ENCODE data around the gene TBC1D3K. TPM values are rescaled to one million over a fixed set of nuclear protein-coding genes. Genes with fewer than 3 reads are reported as not detected.
"Not testable (repeated sequence)": the region's sequence is repeated elsewhere in the genome, so short reads cannot be mapped to it uniquely, and the experiment has no call there.

TBC1D3K gene
- polyA plus RNA-seq (ENCODE audit: low read depth in 6 of 6) = not detected

GRCh38 chr17:37924115-37924514 is at the start of gene TBC1D3K:
Gene TBC1D3K (plus strand): TSS chr17:37924415. CDS start chr17:37926000, 1,585 bp downstream.
- ATAC-seq (ENCODE audit: low read depth in 2 of 2); H3K27ac Mint-ChIP-seq; H3K4me3 Mint-ChIP-seq; H3K36me3 Mint-ChIP-seq; DNase-seq; H3K27me3 Mint-ChIP-seq; H3K9me3 Mint-ChIP-seq; H3K4me1 Mint-ChIP-seq: not testable (repeated sequence)

DNA sequence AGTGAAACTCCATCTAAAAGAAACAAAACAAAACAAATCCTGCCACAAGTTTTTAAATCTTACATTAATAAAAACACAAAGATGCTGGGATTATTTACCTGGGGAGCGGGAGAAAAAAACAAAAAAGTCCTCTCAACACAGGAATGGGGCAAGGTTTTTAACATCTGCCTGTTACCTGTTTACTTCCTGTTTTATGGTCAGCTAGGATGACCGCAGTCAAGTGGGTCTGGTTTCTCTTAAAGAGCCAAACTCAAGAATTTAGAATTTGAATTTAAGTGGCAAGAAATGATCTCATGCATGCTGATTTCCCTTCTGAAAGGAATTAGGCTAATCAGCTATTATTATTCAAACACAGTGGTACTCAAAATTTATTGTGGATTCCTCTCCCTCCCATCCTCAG is 39.7 kb upstream of the TBC1D3K start:
- H3K4me3 Mint-ChIP-seq = no peak overlapping the region
- peaks cover 4 to 13% (median 9%) of the 10 kb centered on the region in 3 donors for H3K27me3 Mint-ChIP-seq
- no peak for ATAC-seq (ENCODE audit: low read depth in 2 of 2)
- H3K4me1 Mint-ChIP-seq = peaks cover 0 to 2% (median 0%) of the 10 kb centered on the region in 3 donors
- DNase-seq = no peak
- peaks cover 5 to 11% (median 9%) of the 10 kb centered on the region in 7 donors for H3K9me3 Mint-ChIP-seq
- H3K27ac Mint-ChIP-seq = no peak overlapping the region
- peaks cover 2 to 3% of the 10 kb centered on the region in 2 donors for H3K36me3 Mint-ChIP-seq

- H3K27me3 Mint-ChIP-seq = peaks cover 7 to 19% (median 15%) of the 10 kb centered on the region in 3 donors
- peaks cover 6 to 8% of the 10 kb centered on the region in 2 donors for H3K36me3 Mint-ChIP-seq
- no peak overlapping the region for H3K27ac Mint-ChIP-seq
- no peak overlapping the region for H3K4me3 Mint-ChIP-seq
- peaks cover 5 to 12% (median 9%) of the 10 kb centered on the region in 7 donors for H3K9me3 Mint-ChIP-seq
- DNase-seq = no peak
- ATAC-seq (ENCODE audit: low read depth in 2 of 2) = no peak
- H3K4me1 Mint-ChIP-seq = peaks cover 0 to 3% (median 2%) of the 10 kb centered on the region in 3 donors
These were observed 39.1 kb upstream of the TBC1D3K start for GRCh38 chr17:37885136-37885535.

DNA sequence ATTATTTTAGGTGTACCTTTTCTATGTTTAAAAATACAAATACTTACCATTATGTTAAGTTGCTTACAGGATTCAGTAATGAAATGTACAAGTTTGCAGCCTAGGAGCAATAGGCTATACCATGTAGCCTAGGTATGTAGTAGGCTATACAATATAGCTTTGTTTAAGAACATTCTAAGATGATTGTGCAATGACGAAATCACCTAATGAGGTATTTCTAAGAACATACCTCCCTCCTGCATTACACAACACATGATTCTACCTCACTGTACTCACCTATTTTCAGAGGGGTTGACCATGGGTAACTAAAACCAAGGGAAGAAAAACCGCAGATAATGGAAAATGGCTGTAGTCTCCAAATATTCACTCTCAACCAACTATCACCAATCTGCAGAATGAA is 35.3 kb upstream of the TBC1D3K start:
- no peak overlapping the region for H3K4me3 Mint-ChIP-seq
- DNase-seq (no peak), ATAC-seq (ENCODE audit: low read depth in 2 of 2) (no peak)
- peaks cover 5 to 12% (median 9%) of the 10 kb centered on the region in 7 donors for H3K9me3 Mint-ChIP-seq
- H3K27ac Mint-ChIP-seq = no peak overlapping the region
- peaks cover 6 to 8% of the 10 kb centered on the region in 2 donors for H3K36me3 Mint-ChIP-seq
- peaks cover 7 to 19% (median 16%) of the 10 kb centered on the region in 3 donors for H3K27me3 Mint-ChIP-seq
- H3K4me1 Mint-ChIP-seq = peaks cover 0 to 3% (median 2%) of the 10 kb centered on the region in 3 donors

- not testable (repeated sequence) for DNase-seq; H3K27ac Mint-ChIP-seq; H3K36me3 Mint-ChIP-seq; H3K4me3 Mint-ChIP-seq; H3K9me3 Mint-ChIP-seq; H3K27me3 Mint-ChIP-seq; ATAC-seq (ENCODE audit: low read depth in 2 of 2); H3K4me1 Mint-ChIP-seq
These were observed 27.3 kb upstream of the TBC1D3K start for GRCh38 chr17:37896961-37897360.

Other genes starting within 250 kb of the TBC1D3K start
- under 1 TPM in 1 of 6 donors, not detected in 5; 0.09 TPM for gene HNF1B, start 179.4 kb upstream of the TBC1D3K start, polyA plus RNA-seq (ENCODE audit: low read depth in 6 of 6)
- 1 to 10 TPM in 1 of 6 donors, under 1 TPM in 3, not detected in 2; 0.41 to 3.6 (median 0.61) TPM for gene TBC1D3L, start 64.6 kb downstream of the TBC1D3K start, polyA plus RNA-seq (ENCODE audit: low read depth in 6 of 6)
- gene TBC1D3D, start 79.6 kb downstream of the TBC1D3K start, polyA plus RNA-seq (ENCODE audit: low read depth in 6 of 6) = not detected
- not detected for gene TBC1D3C, start 144.2 kb downstream of the TBC1D3K start, polyA plus RNA-seq (ENCODE audit: low read depth in 6 of 6)
- gene TBC1D3E, start 203.5 kb downstream of the TBC1D3K start, polyA plus RNA-seq (ENCODE audit: low read depth in 6 of 6) = not detected